K562 (cell line): ENCODE data around the gene HES3. TPM values are rescaled to one million over a fixed set of nuclear protein-coding genes. Genes with fewer than 3 reads are reported as not detected.
A peak's percentile ranks its signal among the peaks of the same experiment; 100 is the strongest.

ENCODE experiments used
- ATAC-seq: fragments of 200-7000 bp; cut with Tn5 transposase; 3 replicates; pipeline ENCODE4 v1.9.1; 2020; ENCODE audit warnings: moderate library complexity
- BruUV-seq: library from RNA; stranded (reverse); fragments of 400-500 nt; replicated peaks from 2 replicates; lab custom pipeline; 2021; lab: Mats Ljungman, UMichigan
- CTCF ChIA-PET: fragments of 300-600 bp; formaldehyde crosslinking; extraction: SDS; loops from one replicate; lab custom pipeline; 2021; ENCODE audit warnings: low intra/inter-chr PET ratio; lab: Yijun Ruan, JAX
- POLR2A ChIA-PET: fragments of 300-600, 350-650 bp; sonication (Branson Sonifier 250); formaldehyde crosslinking; extraction: SDS; loops from one replicate; lab custom pipeline; 2021; ENCODE audit warnings: antibody characterized with exemption, inconsistent platforms; lab: Yijun Ruan, JAX
- DNase-seq, 4 experiments: peaks; one replicate each; pipeline versions ENCODE4 v3.0.0 to v3.0.0-alpha.2; 2011 to 2018; ENCODE audit warnings: low spot score in 3 of 4, mixed read lengths in 3 of 4; ENCODE audit errors: extremely low read depth in 1 of 4
- FAIRE-seq: peaks from 2 replicates; lab custom pipeline; 2011; peaks lifted over from hg19 to GRCh38; lab: Jason Lieb, UNC
- H2AFZ ChIP-seq: 2 replicates; pipeline ENCODE4 v1.6.0; 2011; ENCODE audit warnings: low read depth, low read length, control low read depth, inconsistent platforms
- H3K27ac ChIP-seq: fragments of 200-600 bp; 3 replicates; pipeline ENCODE4 v1.8.0; 2011; ENCODE audit warnings: low read depth, mild to moderate bottlenecking, control low read depth, inconsistent platforms, low read length, moderate library complexity, mixed read lengths; ENCODE audit errors: extremely low read depth
- H3K27me3 ChIP-seq, 2 experiments: fragments of 300-600 bp in 1 of 2; 2 replicates in 1 of 2; 3 replicates in 1 of 2; pipeline versions ENCODE4 v1.6.0 to v1.8.0; 2011; ENCODE audit warnings: inconsistent platforms in 2 of 2, low read length in 2 of 2, mild to moderate bottlenecking in 1 of 2, mixed read lengths in 1 of 2, moderate library complexity in 1 of 2; ENCODE audit not compliant: control insufficient read depth in 2 of 2, insufficient read depth in 2 of 2
- H3K36me3 ChIP-seq: fragments of 300-600 bp; 3 replicates; pipeline ENCODE4 v1.8.0; 2011; ENCODE audit warnings: mild to moderate bottlenecking, low read length, inconsistent platforms; ENCODE audit not compliant: control insufficient read depth, insufficient read depth
- H3K4me1 ChIP-seq, 2 experiments: fragments of 200-600 bp in 1 of 2; replicated peaks in 1 of 2; 2 replicates in 1 of 2; 3 replicates in 1 of 2; pipeline versions ENCODE4 v1.5.1 to v1.8.0; 2011; ENCODE audit warnings: inconsistent platforms in 2 of 2, low read length in 2 of 2, mild to moderate bottlenecking in 1 of 2, mixed read lengths in 1 of 2, moderate library complexity in 1 of 2; ENCODE audit not compliant: control insufficient read depth in 2 of 2, insufficient read depth in 2 of 2
- H3K4me2 ChIP-seq: 2 replicates; pipeline ENCODE4 v1.6.1; 2011; ENCODE audit warnings: low read length, control low read depth, inconsistent platforms, mixed read lengths; ENCODE audit not compliant: insufficient read depth
- H3K4me3 ChIP-seq: fragments of 200-600 bp; sonication (generic), shearing (Covaris generic); 2 replicates; pipeline ENCODE4 v1.5.1; 2016; ENCODE audit warnings: control low read depth, inconsistent platforms
- H3K79me2 ChIP-seq: fragments of 200-600 bp; 3 replicates; pipeline ENCODE4 v1.8.0; 2011; ENCODE audit warnings: low read length, inconsistent platforms; ENCODE audit not compliant: control insufficient read depth, insufficient read depth
- H3K9ac ChIP-seq, 2 experiments: 2 replicates each; pipeline versions ENCODE4 v1.6.0 to v1.6.1; 2011; ENCODE audit warnings: low read depth in 2 of 2, low read length in 2 of 2, control low read depth in 1 of 2, inconsistent platforms in 1 of 2, mild to moderate bottlenecking in 1 of 2, mixed read lengths in 1 of 2; ENCODE audit not compliant: insufficient read depth in 1 of 2
- H3K9me1 ChIP-seq: one replicate; pipeline ENCODE4 v1.6.0; 2011; ENCODE audit warnings: inconsistent platforms, mild to moderate bottlenecking, low read length, moderate library complexity; ENCODE audit not compliant: control insufficient read depth, insufficient read depth
- H3K9me3 ChIP-seq: replicated peaks from 2 replicates; pipeline ENCODE4 v1.5.1; 2011; ENCODE audit warnings: low read depth, low read length, inconsistent platforms; ENCODE audit not compliant: control insufficient read depth, insufficient read depth
- H4K20me1 ChIP-seq: replicated peaks from 2 replicates; pipeline ENCODE4 v1.6.1; 2011; ENCODE audit warnings: low read length, inconsistent platforms, mixed read lengths; ENCODE audit not compliant: control insufficient read depth, insufficient read depth
- CBFB ChIP-seq: sonication (generic); formaldehyde crosslinking; IDR thresholded peaks from 2 replicates; pipeline ENCODE4 v1.4.0; 2020; ENCODE audit warnings: mild to moderate bottlenecking, missing genetic modification reagents
- ILF3 ChIP-seq: fragments of 450-650 bp; IDR thresholded peaks from 2 replicates; pipeline ENCODE4 v1.6.1; 2018; ENCODE audit warnings: antibody characterized with exemption, mild to moderate bottlenecking, moderate library complexity, borderline replicate concordance
- KDM5B ChIP-seq: fragments of 200-600 bp; sonication (generic); IDR thresholded peaks from 2 replicates; pipeline ENCODE4 v1.6.1; 2012; ENCODE audit warnings: low read depth, mild to moderate bottlenecking, moderate library complexity, low read length, control low read depth, inconsistent platforms; ENCODE audit not compliant: insufficient replicate concordance
- NEUROD1 ChIP-seq: fragments of 150-350 bp; IDR thresholded peaks from 2 replicates; pipeline ENCODE4 v1.6.1; 2014; ENCODE audit warnings: borderline replicate concordance, low read length, low read depth; ENCODE audit not compliant: partially characterized antibody
- RNF2 ChIP-seq: sonication (generic); IDR thresholded peaks from 2 replicates; pipeline ENCODE4 v1.6.1; 2016
- TRIM24 ChIP-seq, 2 experiments: fragments of 450-650 bp; IDR thresholded peaks; 2 replicates each; pipeline ENCODE4 v1.6.1; 2016
- U2AF1 ChIP-seq: fragments of 200-400 bp; formaldehyde crosslinking; optimal IDR thresholded peaks from 2 replicates; pipeline ENCODE3; 2017; ENCODE audit warnings: mild to moderate bottlenecking, low read depth, low read length, moderate library complexity
- ZNF232 ChIP-seq: sonication (generic); formaldehyde crosslinking; IDR thresholded peaks from 2 replicates; pipeline ENCODE4 v1.8.0; 2022; ENCODE audit warnings: mild to moderate bottlenecking, missing genetic modification reagents
- ZNF263 ChIP-seq: sonication (generic); formaldehyde crosslinking; IDR thresholded peaks from 2 replicates; pipeline ENCODE4 v1.8.0; 2022; ENCODE audit warnings: mild to moderate bottlenecking, missing genetic modification reagents, borderline replicate concordance
- WGBS: fragments of 100-300 bp; shearing (Covaris generic); methylation state at CpG from one replicate; pipeline ENCODE4 v1.1.6; 2016; ENCODE audit warnings: low coverage, mixed read lengths; ENCODE audit not compliant: insufficient coverage; ENCODE audit errors: missing lambda C conversion rate; 5-methylcytosine and 5-hydroxymethylcytosine counted together
- in situ Hi-C: fragments of 300-500 bp; cut with MboI; formaldehyde crosslinking; loops from 4 replicates; pipeline ENCODE4 v1.15.0; 2018; ENCODE audit warnings: inconsistent platforms, mixed read lengths
- intact Hi-C: fragments of 100-400 bp; cut with micrococcal nuclease; formaldehyde crosslinking; loops from 2 replicates; pipeline ENCODE4 v1.14.2; 2022
- polyA plus RNA-seq, 8 experiments: library from polyadenylated mRNA; depleted of rRNA in 4 of 8; stranded (reverse) in 5 of 8; unstranded in 3 of 8; fragments of >200 nt; fragmentation: Nextera tagmentation in 2 of 8; fragmentation: Illumina TruSeq in 1 of 8; extraction: Ambion mirVana in 2 of 8; extraction: Trizol in 1 of 8; gene quantifications; 2 replicates each; pipeline versions ENCODE4 v1.2.1 to v1.2.3, GENCODE V29; 2011 to 2014; ENCODE audit warnings: inconsistent platforms in 1 of 8, missing spikeins in 1 of 8
- total RNA-seq, 7 experiments: library from RNA; depleted of rRNA in 6 of 7; stranded (reverse); fragments of >200 nt in 6 of 7; fragmentation: Illumina TruSeq in 2 of 7; extraction: Trizol in 2 of 7; gene quantifications; 2 replicates each; pipeline versions ENCODE4 v1.2.1 to v1.2.3, GENCODE V29; 2011 to 2021; ENCODE audit warnings: low replicate concordance in 1 of 7
- TF ChIP-seq, protein P1 (sequence below), 2 experiments: fragments of 450-650 bp in 1 of 2; sonication (generic) in 1 of 2; formaldehyde crosslinking; conservative IDR thresholded peaks; 2 replicates each; pipeline versions ENCODE4 v1.4.0 to v1.8.1; 2020 to 2022; ENCODE audit warnings: mild to moderate bottlenecking in 1 of 2, missing genetic modification reagents in 1 of 2
- TF ChIP-seq, protein P2 (sequence below): fragments of 250-450 bp; sonication (Bioruptor Pico); IDR thresholded peaks from 2 replicates; pipeline ENCODE4 v1.8.0; 2022; ENCODE audit warnings: inconsistent platforms
- TF ChIP-seq, protein P3 (sequence below): IDR thresholded peaks from 2 replicates; pipeline ENCODE4 v1.6.1; 2011; ENCODE audit warnings: borderline replicate concordance, low read depth, mild to moderate bottlenecking, moderate library complexity, low read length; ENCODE audit not compliant: insufficient read depth, poor library complexity, severe bottlenecking
- TF ChIP-seq, protein P4 (sequence below), 2 experiments: fragments of 450-650 bp; conservative IDR thresholded peaks; 2 replicates each; pipeline ENCODE4 v1.6.1; 2017; ENCODE audit warnings: mild to moderate bottlenecking in 2 of 2, moderate library complexity in 2 of 2

HES3 gene
- total and polyA plus RNA-seq, 9 of the 15 experiments (the other 6 are each of a cell fraction or from before 2014, with no cell fraction given): not detected

DNA sequence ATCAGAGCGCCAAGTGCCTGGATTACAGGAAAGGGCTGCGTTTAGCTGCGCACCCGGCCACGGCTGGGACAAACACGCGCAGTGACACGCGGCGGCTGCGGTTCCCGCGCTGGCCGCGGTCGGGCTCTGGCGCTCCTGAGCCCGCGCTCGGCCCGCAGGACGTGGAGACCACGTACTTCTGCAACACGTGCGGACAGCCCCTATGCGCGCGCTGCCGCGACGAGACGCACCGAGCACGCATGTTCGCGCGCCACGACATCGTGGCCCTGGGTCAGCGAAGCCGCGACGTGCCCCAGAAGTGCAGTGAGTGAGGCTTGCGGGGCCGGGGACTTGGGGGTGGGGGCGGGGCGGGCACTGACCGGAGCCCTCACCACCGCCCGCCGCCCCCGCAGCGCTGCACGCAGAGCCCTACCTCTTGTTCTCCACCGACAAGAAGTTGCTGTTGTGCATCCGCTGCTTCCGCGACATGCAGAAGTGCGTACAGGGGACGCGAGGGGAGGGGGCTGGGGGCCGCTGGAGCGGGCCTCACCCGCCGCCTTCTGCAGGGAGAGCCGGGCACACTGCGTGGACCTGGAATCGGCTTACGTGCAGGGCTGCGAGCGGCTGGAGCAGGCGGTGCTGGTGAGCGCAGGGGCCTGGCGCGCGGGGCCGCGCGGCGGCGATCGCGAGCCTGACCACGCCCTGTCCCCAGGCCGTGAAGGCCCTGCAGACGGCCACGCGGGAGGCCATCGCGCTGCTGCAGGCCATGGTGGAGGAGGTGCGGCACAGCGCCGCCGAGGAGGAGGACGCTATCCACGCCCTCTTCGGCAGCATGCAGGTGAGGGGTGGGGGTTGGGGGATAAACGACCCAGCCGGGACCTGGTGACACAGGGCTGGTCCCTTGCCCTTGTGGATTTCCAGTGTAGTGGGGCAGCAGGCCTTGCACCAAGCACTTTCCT is 35.0 kb upstream of the HES3 start:
- intact Hi-C loops: no loop called here
- DNase-seq: peak; percentile 79 to 82 (median 80)
- H3K4me1 ChIP-seq: peaks cover 14 to 81% of the 10 kb centered on the region in 2 experiments; a peak in 4 of 5 replicates
- no peaks in the 10 kb centered on the region for H3K27me3 ChIP-seq
- H3K4me2 ChIP-seq: peak overlapping the region; percentile 71
- ATAC-seq: peak; percentile 68
- no peaks in the 10 kb centered on the region for H3K9me3 ChIP-seq
- peak overlapping the region; percentile 75 for H3K27ac ChIP-seq
- no TSS peak for BruUV-seq
- H3K36me3 ChIP-seq: peaks cover 54% of the 10 kb centered on the region; the same call in 2 of the 3 replicates
- ChIA-PET CTCF (no interaction called here), POLR2A (interaction anchor here (0.7 to 1.7 kb wide), 5 partner anchors 9 to 31 kb away, joined by 3 to 6 read pairs (median 3); partner anchors contain the start of gene ICMT)
- H3K9ac ChIP-seq: peak overlapping the region; percentile 68 to 95
- in situ Hi-C loops: no loop called here
- WGBS: 39% methylated on average over 53 of the region's 99 CpGs
- H3K79me2 ChIP-seq: peaks cover 56% of the 10 kb centered on the region
- FAIRE-seq: no peak
- peak overlapping the region; percentile 86 for H2AFZ ChIP-seq
- peaks cover 4% of the 10 kb centered on the region for H3K9me1 ChIP-seq
- peak overlapping the region; percentile 41 for H3K4me3 ChIP-seq
- no peaks in the 10 kb centered on the region for H4K20me1 ChIP-seq
- TF ChIP-seq ZNF263 (CRISPR knock-in tag) (peak; percentile 48; the same call in 1 of the 2 replicates), NEUROD1 (peak; percentile 40), U2AF1 (peak; percentile 18), KDM5B (peak; percentile 62), TRIM24 (IDR thresholded peaks at IDR 0.05) (no peak), ILF3 (no peak), CBFB (CRISPR knock-in tag) (peak; percentile 47; the same call in 1 of the 2 replicates), RNF2 (peak; percentile 53; the same call in 1 of the 2 replicates), ZNF232 (peak; percentile 89; the same call in 1 of the 2 replicates)
- TF ChIP-seq, protein P1, sequence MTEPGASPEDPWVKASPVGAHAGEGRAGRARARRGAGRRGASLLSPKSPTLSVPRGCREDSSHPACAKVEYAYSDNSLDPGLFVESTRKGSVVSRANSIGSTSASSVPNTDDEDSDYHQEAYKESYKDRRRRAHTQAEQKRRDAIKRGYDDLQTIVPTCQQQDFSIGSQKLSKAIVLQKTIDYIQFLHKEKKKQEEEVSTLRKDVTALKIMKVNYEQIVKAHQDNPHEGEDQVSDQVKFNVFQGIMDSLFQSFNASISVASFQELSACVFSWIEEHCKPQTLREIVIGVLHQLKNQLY (CRISPR knock-in tag; conservative IDR thresholded peaks at IDR 0.05): no peak
- TF ChIP-seq, protein P2, sequence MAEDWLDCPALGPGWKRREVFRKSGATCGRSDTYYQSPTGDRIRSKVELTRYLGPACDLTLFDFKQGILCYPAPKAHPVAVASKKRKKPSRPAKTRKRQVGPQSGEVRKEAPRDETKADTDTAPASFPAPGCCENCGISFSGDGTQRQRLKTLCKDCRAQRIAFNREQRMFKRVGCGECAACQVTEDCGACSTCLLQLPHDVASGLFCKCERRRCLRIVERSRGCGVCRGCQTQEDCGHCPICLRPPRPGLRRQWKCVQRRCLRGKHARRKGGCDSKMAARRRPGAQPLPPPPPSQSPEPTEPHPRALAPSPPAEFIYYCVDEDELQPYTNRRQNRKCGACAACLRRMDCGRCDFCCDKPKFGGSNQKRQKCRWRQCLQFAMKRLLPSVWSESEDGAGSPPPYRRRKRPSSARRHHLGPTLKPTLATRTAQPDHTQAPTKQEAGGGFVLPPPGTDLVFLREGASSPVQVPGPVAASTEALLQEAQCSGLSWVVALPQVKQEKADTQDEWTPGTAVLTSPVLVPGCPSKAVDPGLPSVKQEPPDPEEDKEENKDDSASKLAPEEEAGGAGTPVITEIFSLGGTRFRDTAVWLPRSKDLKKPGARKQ: no peak
- TF ChIP-seq, protein P3, sequence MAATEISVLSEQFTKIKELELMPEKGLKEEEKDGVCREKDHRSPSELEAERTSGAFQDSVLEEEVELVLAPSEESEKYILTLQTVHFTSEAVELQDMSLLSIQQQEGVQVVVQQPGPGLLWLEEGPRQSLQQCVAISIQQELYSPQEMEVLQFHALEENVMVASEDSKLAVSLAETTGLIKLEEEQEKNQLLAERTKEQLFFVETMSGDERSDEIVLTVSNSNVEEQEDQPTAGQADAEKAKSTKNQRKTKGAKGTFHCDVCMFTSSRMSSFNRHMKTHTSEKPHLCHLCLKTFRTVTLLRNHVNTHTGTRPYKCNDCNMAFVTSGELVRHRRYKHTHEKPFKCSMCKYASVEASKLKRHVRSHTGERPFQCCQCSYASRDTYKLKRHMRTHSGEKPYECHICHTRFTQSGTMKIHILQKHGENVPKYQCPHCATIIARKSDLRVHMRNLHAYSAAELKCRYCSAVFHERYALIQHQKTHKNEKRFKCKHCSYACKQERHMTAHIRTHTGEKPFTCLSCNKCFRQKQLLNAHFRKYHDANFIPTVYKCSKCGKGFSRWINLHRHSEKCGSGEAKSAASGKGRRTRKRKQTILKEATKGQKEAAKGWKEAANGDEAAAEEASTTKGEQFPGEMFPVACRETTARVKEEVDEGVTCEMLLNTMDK: no peak
- TF ChIP-seq, protein P4, sequence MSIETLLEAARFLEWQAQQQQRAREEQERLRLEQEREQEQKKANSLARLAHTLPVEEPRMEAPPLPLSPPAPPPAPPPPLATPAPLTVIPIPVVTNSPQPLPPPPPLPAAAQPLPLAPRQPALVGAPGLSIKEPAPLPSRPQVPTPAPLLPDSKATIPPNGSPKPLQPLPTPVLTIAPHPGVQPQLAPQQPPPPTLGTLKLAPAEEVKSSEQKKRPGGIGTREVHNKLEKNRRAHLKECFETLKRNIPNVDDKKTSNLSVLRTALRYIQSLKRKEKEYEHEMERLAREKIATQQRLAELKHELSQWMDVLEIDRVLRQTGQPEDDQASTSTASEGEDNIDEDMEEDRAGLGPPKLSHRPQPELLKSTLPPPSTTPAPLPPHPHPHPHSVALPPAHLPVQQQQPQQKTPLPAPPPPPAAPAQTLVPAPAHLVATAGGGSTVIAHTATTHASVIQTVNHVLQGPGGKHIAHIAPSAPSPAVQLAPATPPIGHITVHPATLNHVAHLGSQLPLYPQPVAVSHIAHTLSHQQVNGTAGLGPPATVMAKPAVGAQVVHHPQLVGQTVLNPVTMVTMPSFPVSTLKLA (conservative IDR thresholded peaks at IDR 0.05): peak; percentile 61 to 70
